ENCODE measurements around the gene NEURL3. TPM values are rescaled to one million over a fixed set of nuclear protein-coding genes. Genes with fewer than 3 reads are reported as not detected.
"Not testable (repeated sequence)": the region's sequence is repeated elsewhere in the genome, so short reads cannot be mapped to it uniquely, and the experiment has no call there.

Gene NEURL3
- total RNA-seq, 1 donor from 2014 or later: not detected

DNA sequence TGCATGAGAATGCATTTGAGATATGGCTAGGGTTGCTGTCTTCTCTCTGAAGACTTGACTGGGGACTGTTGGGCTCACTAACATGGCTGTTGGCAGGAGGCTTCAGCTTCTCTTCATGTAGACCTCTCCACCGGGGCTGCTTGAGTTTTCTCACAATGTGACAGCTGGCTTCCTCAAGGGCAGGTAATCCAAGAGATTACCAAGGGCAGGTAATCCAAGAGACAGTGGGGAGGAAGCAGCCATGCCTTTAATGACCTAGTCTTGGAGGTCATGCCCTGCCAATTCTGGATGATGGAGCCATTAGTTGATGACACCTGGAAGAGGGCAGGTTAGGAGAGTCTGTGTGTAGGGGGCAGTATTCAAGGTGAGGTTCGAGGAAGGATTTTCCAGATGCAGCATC, 40.5 kb downstream of the NEURL3 start:
- H3K36me3 Mint-ChIP-seq (ENCODE audit: unreplicated experiment): no peaks in the 10 kb centered on the region

DNA sequence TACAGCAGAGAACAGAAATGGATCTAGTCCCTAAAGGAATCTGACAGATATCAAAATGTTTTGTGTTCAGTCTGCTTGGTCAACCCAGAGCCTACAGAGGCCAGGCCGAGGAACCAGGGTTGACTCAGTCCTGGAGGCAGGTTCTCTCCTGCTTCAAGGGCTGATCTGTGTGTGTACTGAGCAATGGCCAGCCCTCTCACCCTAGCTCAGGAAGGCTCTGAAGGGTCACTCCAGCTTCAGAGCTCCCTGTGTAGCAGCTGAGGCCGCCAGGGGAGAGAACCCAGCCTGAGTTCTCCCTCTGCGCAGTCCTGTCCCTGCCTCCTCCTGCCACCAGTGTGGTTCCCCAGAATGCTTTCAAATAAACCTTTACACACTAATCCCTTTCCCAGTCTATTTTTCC, 41.1 kb downstream of the NEURL3 start:
- DNase-seq (ENCODE audit: extremely low spot score, unreplicated experiment): no peak
- H3K4me3 Mint-ChIP-seq (ENCODE audit: unreplicated experiment): no peak overlapping the region
- TF ChIP-seq, protein P1, sequence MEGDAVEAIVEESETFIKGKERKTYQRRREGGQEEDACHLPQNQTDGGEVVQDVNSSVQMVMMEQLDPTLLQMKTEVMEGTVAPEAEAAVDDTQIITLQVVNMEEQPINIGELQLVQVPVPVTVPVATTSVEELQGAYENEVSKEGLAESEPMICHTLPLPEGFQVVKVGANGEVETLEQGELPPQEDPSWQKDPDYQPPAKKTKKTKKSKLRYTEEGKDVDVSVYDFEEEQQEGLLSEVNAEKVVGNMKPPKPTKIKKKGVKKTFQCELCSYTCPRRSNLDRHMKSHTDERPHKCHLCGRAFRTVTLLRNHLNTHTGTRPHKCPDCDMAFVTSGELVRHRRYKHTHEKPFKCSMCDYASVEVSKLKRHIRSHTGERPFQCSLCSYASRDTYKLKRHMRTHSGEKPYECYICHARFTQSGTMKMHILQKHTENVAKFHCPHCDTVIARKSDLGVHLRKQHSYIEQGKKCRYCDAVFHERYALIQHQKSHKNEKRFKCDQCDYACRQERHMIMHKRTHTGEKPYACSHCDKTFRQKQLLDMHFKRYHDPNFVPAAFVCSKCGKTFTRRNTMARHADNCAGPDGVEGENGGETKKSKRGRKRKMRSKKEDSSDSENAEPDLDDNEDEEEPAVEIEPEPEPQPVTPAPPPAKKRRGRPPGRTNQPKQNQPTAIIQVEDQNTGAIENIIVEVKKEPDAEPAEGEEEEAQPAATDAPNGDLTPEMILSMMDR (IDR thresholded peaks at IDR 0.05): no peak
- peaks cover 8% of the 10 kb centered on the region for H3K9me3 Mint-ChIP-seq (ENCODE audit: unreplicated experiment)
- H3K27me3 Mint-ChIP-seq (ENCODE audit: unreplicated experiment): peaks cover 36% of the 10 kb centered on the region
- H3K36me3 Mint-ChIP-seq (ENCODE audit: unreplicated experiment): no peaks in the 10 kb centered on the region
- H3K27ac Mint-ChIP-seq (ENCODE audit: unreplicated experiment): no peak overlapping the region
- no peaks in the 10 kb centered on the region for H3K4me1 Mint-ChIP-seq (ENCODE audit: unreplicated experiment)

More for the DNA sequence above, 40.5 kb downstream of the NEURL3 start:
- TF ChIP-seq, protein P1 (IDR thresholded peaks at IDR 0.05): no peak
- Mint-ChIP-seq H3K9me3 (ENCODE audit: unreplicated experiment) (peaks cover 2% of the 10 kb centered on the region), H3K27ac (ENCODE audit: unreplicated experiment) (no peak overlapping the region), H3K27me3 (ENCODE audit: unreplicated experiment) (peaks cover 38% of the 10 kb centered on the region), H3K4me3 (ENCODE audit: unreplicated experiment) (no peak overlapping the region), H3K4me1 (ENCODE audit: unreplicated experiment) (no peaks in the 10 kb centered on the region)
- no peak for DNase-seq (ENCODE audit: extremely low spot score, unreplicated experiment)

DNA sequence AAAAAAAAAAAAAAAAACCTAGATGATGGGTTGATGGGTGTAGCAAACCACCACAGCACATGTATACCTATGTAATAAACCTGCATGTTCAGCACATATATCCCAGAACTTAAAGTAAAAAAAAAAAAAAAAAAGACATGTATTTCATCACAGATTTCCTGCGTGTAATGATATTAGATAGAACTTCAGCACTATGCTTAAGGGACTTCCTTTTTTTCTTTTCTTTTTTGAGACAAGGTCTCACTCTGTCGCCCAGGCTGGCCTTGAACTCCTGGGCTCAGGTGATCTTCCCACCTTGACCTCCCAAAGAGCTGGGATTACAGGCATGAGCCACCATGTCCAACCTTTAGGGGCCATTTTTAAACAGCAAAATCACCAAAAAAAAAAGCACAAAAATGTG, 42.0 kb downstream of the NEURL3 start:
- TF ChIP-seq, protein P1 (IDR thresholded peaks at IDR 0.05): no peak
- Mint-ChIP-seq H3K4me3 (ENCODE audit: unreplicated experiment) (no peak overlapping the region), H3K36me3 (ENCODE audit: unreplicated experiment) (no peaks in the 10 kb centered on the region), H3K4me1 (ENCODE audit: unreplicated experiment) (no peaks in the 10 kb centered on the region), H3K27me3 (ENCODE audit: unreplicated experiment) (peaks cover 28% of the 10 kb centered on the region), H3K27ac (ENCODE audit: unreplicated experiment) (no peak overlapping the region), H3K9me3 (ENCODE audit: unreplicated experiment) (peaks cover 14% of the 10 kb centered on the region)
- no peak for DNase-seq (ENCODE audit: extremely low spot score, unreplicated experiment)

DNA sequence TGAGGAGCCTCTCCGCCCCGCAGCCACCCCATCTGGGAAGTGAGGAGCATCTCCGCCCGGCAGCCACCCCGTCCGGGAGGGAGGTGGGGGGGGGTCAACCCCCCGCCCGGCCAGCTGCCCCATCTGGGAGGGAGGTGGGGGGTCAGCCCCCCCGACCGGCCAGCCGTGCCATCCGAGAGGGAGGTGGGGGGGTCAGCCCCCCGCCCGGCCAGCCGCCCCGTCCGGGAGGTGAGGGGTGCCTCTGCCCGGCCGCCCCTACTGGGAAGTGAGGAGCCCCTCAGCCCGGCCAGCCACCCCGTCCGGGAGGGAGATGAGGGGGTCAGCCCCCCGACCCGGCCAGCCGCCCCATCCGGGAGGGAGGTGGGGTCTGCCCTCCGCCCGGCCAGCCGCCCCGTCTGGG, 43.5 kb downstream of the NEURL3 start:
- not testable (repeated sequence) for H3K36me3 Mint-ChIP-seq (ENCODE audit: unreplicated experiment); DNase-seq (ENCODE audit: extremely low spot score, unreplicated experiment); H3K4me1 Mint-ChIP-seq (ENCODE audit: unreplicated experiment); H3K27ac Mint-ChIP-seq (ENCODE audit: unreplicated experiment); H3K4me3 Mint-ChIP-seq (ENCODE audit: unreplicated experiment)
- Mint-ChIP-seq H3K9me3 (ENCODE audit: unreplicated experiment) (peaks cover 14% of the 10 kb centered on the region), H3K27me3 (ENCODE audit: unreplicated experiment) (peaks cover 27% of the 10 kb centered on the region)

DNA sequence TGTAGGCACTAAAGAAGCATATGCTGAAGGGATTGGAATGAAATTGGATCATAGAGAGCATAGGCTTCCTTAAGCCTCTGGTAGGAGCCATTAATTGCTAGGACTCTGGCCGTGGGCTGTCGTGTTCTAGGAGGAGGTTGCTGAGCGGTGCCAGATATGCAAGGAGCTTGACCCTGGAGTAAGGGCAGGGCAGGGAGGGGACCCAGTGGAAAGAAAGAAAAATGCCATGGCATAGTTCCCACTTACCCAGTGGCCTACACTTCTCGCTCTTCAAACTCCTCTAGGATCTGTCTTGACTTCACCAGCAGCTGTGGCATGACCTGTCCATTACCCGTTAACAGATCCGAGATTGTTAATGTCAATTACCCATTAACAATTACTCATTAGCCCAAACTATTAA, 53.1 kb downstream of the NEURL3 start:
- Mint-ChIP-seq H3K9me3 (ENCODE audit: unreplicated experiment) (no peaks in the 10 kb centered on the region), H3K4me1 (ENCODE audit: unreplicated experiment) (no peaks in the 10 kb centered on the region), H3K27ac (ENCODE audit: unreplicated experiment) (no peak overlapping the region), H3K36me3 (ENCODE audit: unreplicated experiment) (no peaks in the 10 kb centered on the region), H3K4me3 (ENCODE audit: unreplicated experiment) (no peak overlapping the region), H3K27me3 (ENCODE audit: unreplicated experiment) (peaks cover 23% of the 10 kb centered on the region)
- TF ChIP-seq, protein P1 (IDR thresholded peaks at IDR 0.05): no peak
- no peak for DNase-seq (ENCODE audit: extremely low spot score, unreplicated experiment)

DNA sequence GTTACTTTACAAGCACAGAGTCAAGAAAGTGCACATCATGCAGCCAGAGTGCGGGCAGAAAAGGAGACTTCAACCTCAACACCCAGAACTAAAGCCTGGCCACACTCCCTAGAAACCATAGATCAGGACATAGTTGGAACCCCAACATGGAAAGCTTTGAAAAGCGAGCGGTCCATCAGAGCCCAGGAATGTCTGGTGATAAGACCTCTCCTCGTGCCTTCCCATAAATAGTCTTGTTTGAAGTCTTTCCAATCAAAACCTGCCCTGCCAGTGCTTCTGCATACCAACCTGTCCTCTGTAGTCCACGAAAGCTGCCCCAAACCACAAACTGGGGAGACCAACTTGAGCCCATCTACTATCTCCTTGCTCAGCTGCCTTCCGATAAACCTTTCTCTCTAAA, 55.5 kb downstream of the NEURL3 start:
- TF ChIP-seq, protein P1 (IDR thresholded peaks at IDR 0.05): no peak
- H3K36me3 Mint-ChIP-seq (ENCODE audit: unreplicated experiment): no peaks in the 10 kb centered on the region
- H3K9me3 Mint-ChIP-seq (ENCODE audit: unreplicated experiment): no peaks in the 10 kb centered on the region
- peaks cover 25% of the 10 kb centered on the region for H3K27me3 Mint-ChIP-seq (ENCODE audit: unreplicated experiment)
- no peak overlapping the region for H3K4me3 Mint-ChIP-seq (ENCODE audit: unreplicated experiment)
- no peak for DNase-seq (ENCODE audit: extremely low spot score, unreplicated experiment)
- no peaks in the 10 kb centered on the region for H3K4me1 Mint-ChIP-seq (ENCODE audit: unreplicated experiment)
- H3K27ac Mint-ChIP-seq (ENCODE audit: unreplicated experiment): no peak overlapping the region
